ENCODE measurements around the gene PHGDH.

DNA sequence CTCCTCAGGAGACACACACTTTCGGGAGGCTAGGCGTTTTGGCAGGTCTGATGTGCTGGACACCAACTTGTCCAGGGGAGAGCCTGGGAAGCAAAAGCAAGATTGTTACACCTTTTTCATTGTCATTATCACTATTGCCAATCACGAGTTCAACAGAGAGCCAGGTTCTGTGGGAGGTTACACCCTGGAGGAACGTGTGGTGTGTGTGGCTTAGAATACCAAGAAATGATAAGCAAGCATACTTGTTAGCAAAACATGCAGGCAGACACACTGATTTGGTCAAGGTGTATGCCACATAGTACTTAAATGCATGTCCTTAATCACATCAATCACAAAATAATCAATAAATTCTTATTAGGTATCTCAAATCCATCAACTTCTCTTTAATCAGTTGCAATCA is 40.9 kb downstream of the PHGDH start:
- TF ChIP-seq, protein P1, sequence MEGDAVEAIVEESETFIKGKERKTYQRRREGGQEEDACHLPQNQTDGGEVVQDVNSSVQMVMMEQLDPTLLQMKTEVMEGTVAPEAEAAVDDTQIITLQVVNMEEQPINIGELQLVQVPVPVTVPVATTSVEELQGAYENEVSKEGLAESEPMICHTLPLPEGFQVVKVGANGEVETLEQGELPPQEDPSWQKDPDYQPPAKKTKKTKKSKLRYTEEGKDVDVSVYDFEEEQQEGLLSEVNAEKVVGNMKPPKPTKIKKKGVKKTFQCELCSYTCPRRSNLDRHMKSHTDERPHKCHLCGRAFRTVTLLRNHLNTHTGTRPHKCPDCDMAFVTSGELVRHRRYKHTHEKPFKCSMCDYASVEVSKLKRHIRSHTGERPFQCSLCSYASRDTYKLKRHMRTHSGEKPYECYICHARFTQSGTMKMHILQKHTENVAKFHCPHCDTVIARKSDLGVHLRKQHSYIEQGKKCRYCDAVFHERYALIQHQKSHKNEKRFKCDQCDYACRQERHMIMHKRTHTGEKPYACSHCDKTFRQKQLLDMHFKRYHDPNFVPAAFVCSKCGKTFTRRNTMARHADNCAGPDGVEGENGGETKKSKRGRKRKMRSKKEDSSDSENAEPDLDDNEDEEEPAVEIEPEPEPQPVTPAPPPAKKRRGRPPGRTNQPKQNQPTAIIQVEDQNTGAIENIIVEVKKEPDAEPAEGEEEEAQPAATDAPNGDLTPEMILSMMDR (conservative IDR thresholded peaks at IDR 0.05; ENCODE audit: low read depth, low read length): no peak
- no peak for TF ChIP-seq EZH2 (IDR thresholded peaks at IDR 0.05; ENCODE audit: borderline replicate concordance, low read depth, low read length, poor library complexity, severe bottlenecking)

Data from A673 (cell line).